Activated T-helper 1 cell treated with anti-CD3 and anti-CD28 coated beads, Interleukin-2, amount 50 U/mL, for 16 hours (primary cell): ENCODE results near the gene C16orf96.

Source experiments
- DNase-seq, 2 donors: peaks; one replicate each; pipeline ENCODE4 v3.0.0-alpha.2; 2020; ENCODE audit warnings: low read depth in 1 of 2, low spot score in 1 of 2

C16orf96 gene

GRCh38 chr16:4615384-4616046 lies 59.4 kb downstream of the C16orf96 start:
- DNase-seq = no peak

GRCh38 chr16:4616047-4616811 lies 60.1 kb downstream of the C16orf96 start:
- DNase-seq = peak; percentile 96 to 98

GRCh38 chr16:4617880-4618279 lies 61.7 kb downstream of the C16orf96 start:
- no peak for DNase-seq

GRCh38 chr16:4618645-4619418 lies 62.7 kb downstream of the C16orf96 start:
- DNase-seq = no peak

DNA sequence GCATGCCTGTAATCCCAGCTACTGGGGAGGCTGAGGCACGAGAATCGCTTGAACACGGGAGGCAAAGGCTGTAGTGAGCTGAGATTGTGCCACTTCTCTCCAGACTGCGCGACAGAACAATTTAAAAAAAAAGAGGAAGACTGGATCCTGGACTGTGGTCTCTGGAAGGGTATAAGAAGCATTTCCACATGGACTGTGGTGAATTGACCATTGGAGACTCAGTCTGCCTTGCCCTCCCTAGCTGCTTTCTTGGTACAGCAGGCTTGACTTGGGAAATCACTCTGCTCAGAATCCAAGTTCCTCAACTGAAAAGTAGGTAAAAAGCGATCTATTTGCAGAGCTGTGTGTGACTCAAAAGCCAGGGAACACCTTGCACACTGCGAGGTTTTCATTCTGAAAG lies 67.5 kb downstream of the C16orf96 start:
- no peak for DNase-seq

GRCh38 chr16:4624015-4624826 lies 68.1 kb downstream of the C16orf96 start, which contains the start of gene MGRN1:
Gene MGRN1, plus strand, starts transcription at chr16:4624826. Its CDS starts 135 bp downstream, at chr16:4624961.
- peak; percentile 77 to 85 for DNase-seq

DNA sequence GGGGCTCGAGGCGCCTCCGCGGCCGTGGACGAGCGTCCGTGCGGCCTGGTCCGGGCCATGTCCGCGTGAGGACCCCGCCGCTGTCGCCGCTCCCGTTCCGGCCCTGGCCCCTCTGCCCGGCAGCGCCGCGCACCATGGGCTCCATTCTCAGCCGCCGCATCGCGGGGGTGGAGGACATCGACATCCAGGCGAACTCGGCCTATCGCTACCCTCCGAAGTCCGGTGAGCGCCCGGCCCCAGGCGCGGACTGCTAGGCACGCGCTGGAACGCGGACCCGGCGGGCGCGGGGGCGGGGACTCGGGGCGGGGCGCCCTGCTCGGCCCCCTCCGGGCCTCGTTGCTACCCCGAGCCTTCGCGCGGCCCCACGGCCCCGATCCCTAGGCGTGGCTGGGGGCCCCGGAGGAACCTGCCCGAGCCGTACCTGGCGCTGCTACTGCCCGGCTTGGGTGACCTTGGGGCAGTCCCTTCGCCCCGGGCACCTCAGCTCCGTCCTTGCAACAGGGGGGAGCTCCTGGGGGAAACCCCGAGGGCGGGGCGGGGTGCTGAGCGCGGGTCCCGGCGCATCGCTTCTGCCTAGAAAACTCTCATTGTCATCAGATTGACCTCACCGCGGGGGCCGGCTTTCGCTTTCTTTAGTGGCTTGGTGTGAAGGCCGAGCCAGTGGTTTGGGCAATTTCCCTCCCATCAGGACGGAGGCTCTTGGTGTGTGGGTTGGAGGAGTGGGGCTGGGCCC lies 68.9 kb downstream of the C16orf96 start:
- peak; percentile 14 to 49 for DNase-seq

DNA sequence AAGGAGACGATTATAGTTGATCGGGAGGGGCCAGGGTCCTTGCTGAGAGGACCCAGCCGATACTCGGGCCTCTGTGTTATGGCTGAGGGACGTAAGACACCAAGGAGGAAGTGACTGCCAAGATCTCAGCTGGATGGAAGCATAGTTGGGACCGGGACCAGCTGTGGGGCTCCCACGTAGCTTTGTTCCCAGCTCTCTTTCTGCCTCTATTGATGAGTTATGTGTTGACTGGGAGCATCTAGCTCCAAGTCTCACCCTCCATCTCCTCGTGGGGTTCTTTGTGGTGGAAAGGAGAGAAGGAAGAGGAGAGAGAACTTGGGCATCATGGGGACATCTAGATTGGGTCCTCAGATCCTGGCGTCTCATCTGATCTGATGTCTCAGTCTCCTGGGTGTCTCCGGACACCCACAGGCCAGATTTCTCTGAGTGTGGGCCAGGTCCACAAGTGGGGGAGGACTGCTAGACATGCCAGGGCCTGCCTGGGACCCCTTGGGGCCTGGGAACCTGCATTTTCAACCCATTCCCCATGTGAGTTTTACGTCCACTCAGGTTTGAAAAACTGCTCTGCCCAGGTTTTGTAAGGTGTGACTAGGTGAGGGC lies 69.5 kb downstream of the C16orf96 start:
- no peak for DNase-seq

- DNase-seq = no peak
Measured at GRCh38 chr16:4626396-4626795, 70.3 kb downstream of the C16orf96 start.

DNA sequence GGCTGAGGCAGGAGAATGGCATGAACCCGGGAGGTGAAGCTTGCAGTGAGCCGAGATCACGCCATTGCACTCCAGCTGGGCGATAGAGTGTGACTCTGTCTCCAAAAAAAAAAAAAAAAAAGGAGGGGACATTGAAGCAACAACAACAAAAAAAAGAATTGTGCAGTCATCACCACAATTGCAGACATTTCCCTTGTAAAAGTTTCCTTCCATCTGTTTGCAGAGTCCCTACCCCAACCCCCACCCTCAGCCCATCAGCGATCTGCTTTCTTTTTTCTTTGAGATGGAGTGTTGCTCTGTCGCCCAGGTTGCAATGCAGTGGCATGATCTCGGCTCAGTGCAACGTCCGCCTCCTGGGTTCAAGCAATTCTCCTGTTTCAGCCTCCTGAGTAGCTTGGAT lies 72.1 kb downstream of the C16orf96 start:
- no peak for DNase-seq

DNA sequence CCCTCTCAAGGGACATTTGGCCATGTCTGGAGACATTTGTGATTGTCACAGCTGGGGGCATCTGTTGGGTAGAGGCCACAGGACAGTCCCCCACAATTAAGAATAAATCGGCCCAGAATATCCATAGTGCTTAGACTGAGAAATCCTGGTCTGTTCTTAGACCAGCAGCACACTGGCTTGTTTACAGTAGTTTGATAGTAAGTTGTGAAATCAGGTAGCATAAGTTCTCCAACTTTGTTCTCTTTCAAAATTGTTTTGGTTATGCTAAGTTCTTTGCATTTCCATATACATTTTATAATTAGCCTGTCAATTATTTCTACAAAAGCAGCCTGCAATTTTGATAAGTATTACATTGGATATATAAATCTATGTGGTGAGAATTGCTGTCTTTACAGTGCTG lies 75.3 kb downstream of the C16orf96 start:
- DNase-seq = no peak

DNA sequence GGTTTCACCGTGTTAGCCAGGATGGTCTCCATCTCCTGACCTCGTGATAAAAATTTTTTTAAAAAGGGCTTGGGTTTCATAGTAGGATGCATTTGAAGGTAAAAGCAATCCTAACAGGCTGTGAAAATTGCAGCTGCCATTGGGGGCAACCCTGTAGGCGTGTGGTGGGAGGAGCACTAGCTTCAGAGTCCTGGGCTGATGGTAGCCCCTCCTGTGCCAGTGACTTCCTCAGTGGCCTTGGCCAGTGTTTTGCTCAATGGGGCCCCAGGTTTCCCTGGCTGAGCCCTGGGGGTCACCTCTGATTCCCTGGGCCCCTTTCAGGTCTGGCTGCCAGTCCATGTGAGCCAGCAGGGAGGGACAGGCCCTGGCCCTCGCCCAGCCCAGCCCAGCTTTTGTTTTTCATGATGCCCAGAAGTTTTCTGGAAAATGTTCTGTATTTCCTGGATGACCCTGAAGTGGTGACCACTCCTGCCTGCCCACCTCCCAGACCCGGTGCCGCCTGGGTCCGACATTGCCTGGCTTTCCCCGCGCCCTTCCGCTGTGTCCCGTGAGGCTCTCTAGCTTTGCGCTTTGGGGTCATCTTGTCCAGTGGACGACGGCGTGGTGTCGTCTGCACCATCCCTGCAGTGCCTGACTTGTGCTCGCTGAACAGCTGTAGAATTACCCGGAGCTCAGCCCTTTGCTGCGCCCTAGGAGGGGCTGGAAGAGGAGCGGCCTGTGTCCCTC lies 77.9 kb downstream of the C16orf96 start:
- no peak for DNase-seq

DNA sequence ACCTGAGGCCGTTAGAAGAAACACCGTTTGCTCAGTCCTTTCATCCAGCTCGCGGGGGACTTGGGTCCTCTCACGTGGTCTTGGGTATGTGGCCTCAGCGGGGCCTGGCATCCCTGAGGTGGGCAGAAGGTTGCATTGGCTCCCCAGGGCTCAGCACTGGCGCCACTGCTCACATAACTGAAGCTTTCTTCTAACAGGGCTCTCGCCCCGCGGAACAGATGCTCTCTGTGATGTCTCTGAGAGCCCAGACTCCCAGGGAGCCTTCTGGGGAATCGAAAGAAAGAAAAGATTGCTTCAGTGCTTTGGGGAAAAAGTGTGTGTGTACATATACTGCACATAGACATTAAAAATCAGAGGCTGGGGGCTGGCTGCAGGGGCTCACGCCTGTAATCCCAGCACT lies 78.6 kb downstream of the C16orf96 start:
- DNase-seq = no peak

GRCh38 chr16:4636196-4636595 lies 80.1 kb downstream of the C16orf96 start:
- DNase-seq = no peak

GRCh38 chr16:4637501-4638166 lies 81.5 kb downstream of the C16orf96 start:
- DNase-seq = no peak

DNA sequence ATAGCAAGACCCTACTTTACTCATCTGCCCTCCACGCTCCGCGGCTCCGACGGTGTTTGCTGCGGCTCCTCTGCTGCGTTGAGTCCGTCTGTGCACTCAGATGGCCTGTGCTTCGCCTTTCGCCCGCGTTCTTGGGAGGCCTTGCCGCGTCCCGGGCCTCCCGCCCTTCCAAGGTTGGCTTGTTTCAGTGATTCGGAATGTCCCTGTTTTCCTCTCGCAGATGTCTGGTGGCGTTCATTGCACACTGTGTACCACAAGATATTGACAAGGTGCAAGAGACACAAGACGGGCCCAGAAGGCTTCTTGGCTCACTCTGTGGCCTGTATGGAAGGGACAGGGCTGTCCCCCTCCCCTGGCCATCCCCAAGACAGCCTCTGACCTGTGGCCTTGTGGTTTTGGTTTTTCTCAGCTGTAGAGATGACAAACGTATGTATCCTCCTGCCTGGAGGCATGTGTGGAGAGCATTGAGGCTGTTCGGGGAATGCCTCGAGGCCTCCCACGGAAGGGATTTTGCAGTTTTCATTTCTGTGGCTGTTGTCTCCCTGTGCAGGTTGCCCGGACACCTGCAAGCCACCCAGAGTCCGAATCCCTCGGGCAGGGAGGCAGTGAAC lies 83.9 kb downstream of the C16orf96 start:
- DNase-seq = no peak

DNA sequence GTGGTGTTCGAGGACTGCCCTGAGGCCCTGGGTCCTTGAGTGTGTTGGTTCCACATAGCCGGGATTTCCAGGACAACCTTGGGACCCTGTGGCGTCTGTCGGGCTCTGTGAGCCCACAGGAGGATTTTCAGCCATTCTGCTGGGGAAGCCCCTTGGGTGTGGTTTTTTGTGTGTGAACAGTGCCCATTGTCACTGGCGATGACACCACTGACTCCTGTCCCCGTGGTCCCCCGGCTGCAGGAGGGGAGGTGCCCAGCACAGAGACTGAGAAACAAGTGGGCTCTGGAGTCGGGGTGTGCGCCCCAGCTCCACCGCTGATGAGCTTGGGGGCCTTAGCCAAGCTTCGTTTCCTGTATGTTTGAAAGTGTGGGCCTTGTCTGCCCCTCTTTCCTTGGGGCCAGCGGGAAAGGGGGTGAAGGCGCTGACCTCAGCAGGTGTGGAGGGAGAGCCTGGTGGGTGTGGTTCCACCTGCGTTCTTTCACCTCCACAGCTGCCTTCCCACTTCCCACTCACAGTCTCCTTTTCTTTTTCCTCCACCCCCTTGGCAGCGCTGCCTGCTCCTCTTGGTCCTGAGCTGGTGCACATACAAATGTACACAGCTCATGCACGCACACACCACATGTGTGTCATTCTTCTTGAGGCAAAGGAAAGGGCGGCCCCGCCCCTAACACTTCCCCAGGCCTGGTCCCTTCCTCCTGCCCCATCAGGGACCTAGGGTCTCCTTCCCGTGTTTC lies 84.6 kb downstream of the C16orf96 start:
- no peak for DNase-seq

DNA sequence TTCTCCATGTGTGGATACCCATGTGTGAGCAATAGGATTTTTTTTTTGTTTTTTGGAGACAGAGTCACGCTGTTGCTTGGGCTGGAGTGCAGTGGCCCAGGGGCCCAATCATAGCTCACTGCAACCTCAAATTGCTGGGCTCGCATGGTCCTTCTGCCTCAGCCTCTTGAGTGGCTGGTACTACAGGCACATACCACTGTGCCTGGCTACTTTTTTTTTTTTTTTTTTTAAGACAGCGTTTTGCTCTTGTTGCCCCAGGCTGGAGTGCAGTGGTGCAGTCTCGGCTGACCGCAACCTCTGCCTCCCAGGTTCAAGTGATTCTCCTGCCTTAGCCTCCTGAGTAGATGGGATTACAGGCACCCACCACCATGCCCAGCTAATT lies 85.2 kb downstream of the C16orf96 start:
- DNase-seq = no peak
